Body of pancreas (tissue), 4 donors: ENCODE results near the gene GJA9.

Source experiments
- POLR2A ChIP-seq, 3 donors: fragments of 450-650 bp; IDR thresholded peaks; one replicate each; pipeline ENCODE4 v1.6.1; 2016; ENCODE audit warnings: antibody characterized with exemption in 3 of 3, mild to moderate bottlenecking in 2 of 3
- TF ChIP-seq, protein P1 (sequence below), 7 experiments: fragments of 450-650 bp in 4 of 7; fragments of 200-600 bp in 3 of 7; sonication (generic) in 3 of 7; IDR thresholded peaks; one replicate each; pipeline ENCODE4 v1.5.1; 2016 to 2019; ENCODE audit warnings: antibody characterized with exemption in 7 of 7

GRCh38 chr1:38865112-38865715, 16.2 kb downstream of the GJA9 start:
- TF ChIP-seq, protein P1, sequence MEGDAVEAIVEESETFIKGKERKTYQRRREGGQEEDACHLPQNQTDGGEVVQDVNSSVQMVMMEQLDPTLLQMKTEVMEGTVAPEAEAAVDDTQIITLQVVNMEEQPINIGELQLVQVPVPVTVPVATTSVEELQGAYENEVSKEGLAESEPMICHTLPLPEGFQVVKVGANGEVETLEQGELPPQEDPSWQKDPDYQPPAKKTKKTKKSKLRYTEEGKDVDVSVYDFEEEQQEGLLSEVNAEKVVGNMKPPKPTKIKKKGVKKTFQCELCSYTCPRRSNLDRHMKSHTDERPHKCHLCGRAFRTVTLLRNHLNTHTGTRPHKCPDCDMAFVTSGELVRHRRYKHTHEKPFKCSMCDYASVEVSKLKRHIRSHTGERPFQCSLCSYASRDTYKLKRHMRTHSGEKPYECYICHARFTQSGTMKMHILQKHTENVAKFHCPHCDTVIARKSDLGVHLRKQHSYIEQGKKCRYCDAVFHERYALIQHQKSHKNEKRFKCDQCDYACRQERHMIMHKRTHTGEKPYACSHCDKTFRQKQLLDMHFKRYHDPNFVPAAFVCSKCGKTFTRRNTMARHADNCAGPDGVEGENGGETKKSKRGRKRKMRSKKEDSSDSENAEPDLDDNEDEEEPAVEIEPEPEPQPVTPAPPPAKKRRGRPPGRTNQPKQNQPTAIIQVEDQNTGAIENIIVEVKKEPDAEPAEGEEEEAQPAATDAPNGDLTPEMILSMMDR (IDR thresholded peaks at IDR 0.05) = no peak
- TF ChIP-seq POLR2A (IDR thresholded peaks at IDR 0.05) = no peak
